Ishikawa (cell line): ENCODE measurements around the gene CLEC19A.

ENCODE experiments used
- CEBPB ChIP-seq: IDR thresholded peaks from 2 replicates; pipeline ENCODE4 v1.6.1; 2012
- CREB1 ChIP-seq: IDR thresholded peaks from 2 replicates; pipeline ENCODE4 v1.6.1; 2012; ENCODE audit warnings: low read depth
- EGR1 ChIP-seq: IDR thresholded peaks from 2 replicates; pipeline ENCODE4 v1.6.1; 2012
- EP300 ChIP-seq: IDR thresholded peaks from 2 replicates; pipeline ENCODE4 v1.6.1; 2012; ENCODE audit warnings: borderline replicate concordance
- FOXM1 ChIP-seq: IDR thresholded peaks from 2 replicates; pipeline ENCODE4 v1.6.1; 2012; ENCODE audit warnings: low read depth, borderline replicate concordance
- NFIC ChIP-seq: IDR thresholded peaks from 2 replicates; pipeline ENCODE4 v1.6.1; 2012
- RAD21 ChIP-seq: IDR thresholded peaks from 2 replicates; pipeline ENCODE4 v1.6.1; 2012; ENCODE audit warnings: low read depth
- TAF1 ChIP-seq: IDR thresholded peaks from 2 replicates; pipeline ENCODE4 v1.6.1; 2012; ENCODE audit warnings: low read depth, mild to moderate bottlenecking
- TCF12 ChIP-seq: IDR thresholded peaks from 2 replicates; pipeline ENCODE4 v1.6.1; 2012; ENCODE audit warnings: low read depth
- TEAD4 ChIP-seq: IDR thresholded peaks from 2 replicates; pipeline ENCODE4 v1.6.1; 2012
- YY1 ChIP-seq: IDR thresholded peaks from 2 replicates; pipeline ENCODE4 v1.6.1; 2012; ENCODE audit warnings: low read depth
- ZBTB7A ChIP-seq: IDR thresholded peaks from 2 replicates; pipeline ENCODE4 v1.6.1; 2012; ENCODE audit warnings: low read depth
- TF ChIP-seq, protein P1 (sequence below): IDR thresholded peaks from 2 replicates; pipeline ENCODE4 v1.6.1; 2012; ENCODE audit warnings: low read depth, mild to moderate bottlenecking
- TF ChIP-seq, protein P2 (sequence below): IDR thresholded peaks from 2 replicates; pipeline ENCODE4 v1.6.1; 2012
- TF ChIP-seq, protein P3 (sequence below): IDR thresholded peaks from 2 replicates; pipeline ENCODE4 v1.6.1; 2012

Gene CLEC19A

DNA sequence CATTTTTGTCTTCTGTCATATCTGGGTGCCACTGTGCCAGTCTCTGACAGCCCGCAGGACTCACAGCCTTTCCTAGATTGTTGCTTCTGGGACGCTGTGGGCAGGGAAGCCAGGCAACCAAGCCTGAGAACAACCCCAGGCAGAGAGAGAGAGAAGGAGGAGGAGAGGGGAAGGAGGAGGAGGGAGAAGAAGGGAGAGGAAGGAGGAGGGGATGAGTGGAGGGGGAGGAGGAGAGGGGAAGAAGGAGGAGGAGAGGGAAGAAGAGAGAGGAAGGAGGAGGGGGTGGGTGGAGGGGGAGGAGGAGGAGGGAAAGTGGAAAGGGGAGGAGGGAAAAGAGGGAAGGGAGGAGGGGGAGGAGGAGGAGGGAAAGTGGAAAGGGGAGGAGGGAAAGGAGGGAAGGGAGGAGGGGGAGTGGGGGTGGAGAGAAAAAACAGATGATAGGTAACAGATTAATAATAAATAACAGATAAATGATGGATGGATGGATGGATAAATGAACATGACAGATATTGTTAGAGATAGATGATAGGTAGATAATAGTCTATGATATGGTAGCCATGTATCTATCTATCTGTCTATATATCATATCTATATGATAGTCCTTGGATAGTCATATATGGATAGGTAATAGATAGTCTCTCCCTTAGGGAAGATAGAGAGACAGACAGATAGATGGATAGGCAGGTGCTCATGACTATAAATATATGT, 29.3 kb downstream of the CLEC19A start:
- no peak for TF ChIP-seq TCF12
- TF ChIP-seq, protein P1, sequence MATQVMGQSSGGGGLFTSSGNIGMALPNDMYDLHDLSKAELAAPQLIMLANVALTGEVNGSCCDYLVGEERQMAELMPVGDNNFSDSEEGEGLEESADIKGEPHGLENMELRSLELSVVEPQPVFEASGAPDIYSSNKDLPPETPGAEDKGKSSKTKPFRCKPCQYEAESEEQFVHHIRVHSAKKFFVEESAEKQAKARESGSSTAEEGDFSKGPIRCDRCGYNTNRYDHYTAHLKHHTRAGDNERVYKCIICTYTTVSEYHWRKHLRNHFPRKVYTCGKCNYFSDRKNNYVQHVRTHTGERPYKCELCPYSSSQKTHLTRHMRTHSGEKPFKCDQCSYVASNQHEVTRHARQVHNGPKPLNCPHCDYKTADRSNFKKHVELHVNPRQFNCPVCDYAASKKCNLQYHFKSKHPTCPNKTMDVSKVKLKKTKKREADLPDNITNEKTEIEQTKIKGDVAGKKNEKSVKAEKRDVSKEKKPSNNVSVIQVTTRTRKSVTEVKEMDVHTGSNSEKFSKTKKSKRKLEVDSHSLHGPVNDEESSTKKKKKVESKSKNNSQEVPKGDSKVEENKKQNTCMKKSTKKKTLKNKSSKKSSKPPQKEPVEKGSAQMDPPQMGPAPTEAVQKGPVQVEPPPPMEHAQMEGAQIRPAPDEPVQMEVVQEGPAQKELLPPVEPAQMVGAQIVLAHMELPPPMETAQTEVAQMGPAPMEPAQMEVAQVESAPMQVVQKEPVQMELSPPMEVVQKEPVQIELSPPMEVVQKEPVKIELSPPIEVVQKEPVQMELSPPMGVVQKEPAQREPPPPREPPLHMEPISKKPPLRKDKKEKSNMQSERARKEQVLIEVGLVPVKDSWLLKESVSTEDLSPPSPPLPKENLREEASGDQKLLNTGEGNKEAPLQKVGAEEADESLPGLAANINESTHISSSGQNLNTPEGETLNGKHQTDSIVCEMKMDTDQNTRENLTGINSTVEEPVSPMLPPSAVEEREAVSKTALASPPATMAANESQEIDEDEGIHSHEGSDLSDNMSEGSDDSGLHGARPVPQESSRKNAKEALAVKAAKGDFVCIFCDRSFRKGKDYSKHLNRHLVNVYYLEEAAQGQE: no peak
- TF ChIP-seq, protein P2, sequence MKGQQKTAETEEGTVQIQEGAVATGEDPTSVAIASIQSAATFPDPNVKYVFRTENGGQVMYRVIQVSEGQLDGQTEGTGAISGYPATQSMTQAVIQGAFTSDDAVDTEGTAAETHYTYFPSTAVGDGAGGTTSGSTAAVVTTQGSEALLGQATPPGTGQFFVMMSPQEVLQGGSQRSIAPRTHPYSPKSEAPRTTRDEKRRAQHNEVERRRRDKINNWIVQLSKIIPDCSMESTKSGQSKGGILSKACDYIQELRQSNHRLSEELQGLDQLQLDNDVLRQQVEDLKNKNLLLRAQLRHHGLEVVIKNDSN: no peak
- no peak for TF ChIP-seq EGR1
- TF ChIP-seq FOXM1: no peak
- no peak for TF ChIP-seq ZBTB7A
- TF ChIP-seq CEBPB: no peak
- TF ChIP-seq, protein P3, sequence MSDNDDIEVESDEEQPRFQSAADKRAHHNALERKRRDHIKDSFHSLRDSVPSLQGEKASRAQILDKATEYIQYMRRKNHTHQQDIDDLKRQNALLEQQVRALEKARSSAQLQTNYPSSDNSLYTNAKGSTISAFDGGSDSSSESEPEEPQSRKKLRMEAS: no peak
- TF ChIP-seq RAD21: no peak
- no peak for TF ChIP-seq NFIC
- no peak for TF ChIP-seq CREB1
- no peak for TF ChIP-seq YY1
- TF ChIP-seq TAF1: no peak
- TF ChIP-seq TEAD4: no peak
- no peak for TF ChIP-seq EP300

DNA sequence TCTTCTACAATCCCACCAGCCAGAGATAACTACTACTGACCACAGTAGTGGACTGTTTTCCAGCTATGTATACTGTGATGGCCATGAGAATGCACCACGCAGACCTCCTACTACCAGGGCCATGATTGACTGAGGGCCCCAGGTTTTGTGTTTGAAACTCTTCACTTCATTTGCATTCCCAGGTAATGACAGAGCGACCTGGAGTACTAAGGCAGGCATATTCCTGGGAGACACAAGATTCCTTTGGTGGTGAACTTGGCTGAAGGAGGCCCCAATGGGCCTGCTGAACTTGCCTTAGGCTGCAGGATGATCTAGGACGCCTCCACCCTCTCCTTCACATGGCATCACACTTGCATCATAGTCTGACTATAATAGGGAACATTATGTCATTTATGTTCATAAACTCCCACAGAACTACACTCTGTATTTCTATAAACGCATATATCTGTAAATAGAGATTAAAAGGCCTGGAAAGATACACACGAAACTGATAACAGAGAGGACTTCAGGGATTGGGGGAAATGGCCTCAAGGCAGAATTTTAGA, 30.4 kb downstream of the CLEC19A start:
- no peak for TF ChIP-seq CEBPB
- TF ChIP-seq RAD21: no peak
- TF ChIP-seq TEAD4: no peak
- TF ChIP-seq TAF1: no peak
- TF ChIP-seq EGR1: no peak
- no peak for TF ChIP-seq TCF12
- no peak for TF ChIP-seq FOXM1
- TF ChIP-seq, protein P1: no peak
- TF ChIP-seq, protein P2: no peak
- TF ChIP-seq, protein P3: no peak
- TF ChIP-seq CREB1: no peak
- TF ChIP-seq EP300: no peak
- TF ChIP-seq YY1: no peak
- no peak for TF ChIP-seq NFIC
- no peak for TF ChIP-seq ZBTB7A

DNA sequence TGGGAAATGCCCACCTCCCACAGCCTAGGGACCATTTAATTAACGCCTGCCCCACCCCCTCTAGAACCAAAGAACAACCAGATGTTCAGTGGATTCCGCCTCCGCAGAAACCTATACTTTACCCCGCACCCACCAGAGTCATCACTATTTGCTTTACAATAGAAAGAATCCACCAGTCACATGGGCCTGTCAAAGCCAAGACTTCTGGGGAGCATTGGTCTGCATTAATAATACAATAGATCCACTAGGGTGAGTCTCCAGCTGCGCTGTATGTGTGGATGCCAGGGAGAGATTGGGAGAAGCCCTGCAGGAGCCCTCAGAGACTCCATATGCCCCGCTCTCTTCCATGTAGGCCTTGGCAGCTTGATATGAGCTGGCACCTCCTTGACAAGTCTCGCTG, 31.3 kb downstream of the CLEC19A start:
- TF ChIP-seq EGR1: no peak
- TF ChIP-seq RAD21: no peak
- TF ChIP-seq, protein P3: no peak
- TF ChIP-seq YY1: no peak
- no peak for TF ChIP-seq TCF12
- TF ChIP-seq NFIC: no peak

DNA sequence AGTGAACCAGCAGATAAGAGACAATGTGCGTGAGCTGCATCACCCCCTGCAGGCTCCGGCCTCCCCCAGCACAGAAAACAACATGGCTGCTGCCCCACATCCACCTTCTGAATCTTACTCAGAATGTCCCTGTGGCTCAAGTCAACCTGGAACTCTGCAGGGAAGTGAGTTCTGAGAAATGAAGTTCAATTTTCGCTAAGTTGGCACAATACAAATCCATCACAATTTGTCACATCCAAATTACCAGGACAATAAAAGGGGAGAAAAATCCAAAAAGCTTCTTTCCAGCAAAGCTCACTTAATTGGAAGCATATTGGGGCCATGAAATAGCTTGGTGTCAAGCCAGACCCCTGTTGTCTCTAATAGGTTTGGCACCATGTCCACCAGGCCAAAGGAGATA, 38.1 kb downstream of the CLEC19A start:
- TF ChIP-seq NFIC (no peak), CEBPB (no peak)
- TF ChIP-seq, protein P1: no peak
